GM19467 (cell line): ENCODE results near the gene SLC6A18.
"Not testable (repeated sequence)": the region's sequence is repeated elsewhere in the genome, so short reads cannot be mapped to it uniquely, and the experiment has no call there.

Experiments
- ATAC-seq: cut with Tn5 transposase; IDR thresholded peaks from one replicate; pipeline ENCODE4 v1.9.1; 2021; ENCODE audit warnings: mild to moderate bottlenecking, moderate library complexity; ENCODE audit not compliant: unreplicated experiment

SLC6A18 gene

DNA sequence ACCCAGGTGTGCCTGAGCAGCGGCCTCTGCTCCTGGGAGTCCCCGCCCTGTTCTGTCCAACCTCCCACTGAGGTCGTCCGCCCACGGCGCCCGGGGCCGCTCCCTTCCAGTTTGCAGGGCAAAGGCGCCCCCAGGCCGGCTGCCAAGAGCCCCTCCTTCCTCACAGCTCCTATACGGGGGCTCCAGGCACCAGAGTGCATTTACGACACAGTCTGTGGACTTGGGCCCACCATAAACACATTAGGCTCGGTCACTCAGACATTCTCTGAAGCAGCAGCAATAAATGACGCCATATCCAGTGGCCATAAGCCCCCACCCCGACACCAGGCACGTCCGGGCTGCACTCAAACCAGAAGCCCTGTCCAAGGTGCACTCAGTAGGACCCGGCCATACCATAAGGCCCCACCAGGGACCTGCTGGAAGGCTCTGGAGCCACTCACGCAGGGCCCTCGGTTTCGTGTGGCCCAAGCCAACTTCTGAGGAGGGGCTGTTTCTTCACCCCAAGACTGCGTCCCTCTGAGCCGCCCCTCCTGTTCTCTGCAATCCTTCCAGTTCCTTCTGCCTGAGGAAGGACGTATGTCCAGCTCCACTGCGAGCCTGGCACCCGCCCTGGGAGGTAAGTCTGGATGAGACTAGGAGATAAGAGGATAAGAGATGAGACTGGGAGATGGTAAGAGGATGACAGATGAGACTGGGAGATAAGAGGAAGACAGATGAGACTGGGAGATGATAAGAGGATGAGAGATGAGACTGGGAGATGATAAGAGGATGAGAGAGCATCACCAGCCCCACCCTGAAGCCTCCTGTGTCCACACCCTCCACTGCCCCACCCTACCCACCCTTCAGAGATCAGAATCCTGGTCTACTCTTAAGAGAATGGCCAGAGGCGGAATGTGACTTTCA lies 26.7 kb downstream of the SLC6A18 start:
- no peak for ATAC-seq

DNA sequence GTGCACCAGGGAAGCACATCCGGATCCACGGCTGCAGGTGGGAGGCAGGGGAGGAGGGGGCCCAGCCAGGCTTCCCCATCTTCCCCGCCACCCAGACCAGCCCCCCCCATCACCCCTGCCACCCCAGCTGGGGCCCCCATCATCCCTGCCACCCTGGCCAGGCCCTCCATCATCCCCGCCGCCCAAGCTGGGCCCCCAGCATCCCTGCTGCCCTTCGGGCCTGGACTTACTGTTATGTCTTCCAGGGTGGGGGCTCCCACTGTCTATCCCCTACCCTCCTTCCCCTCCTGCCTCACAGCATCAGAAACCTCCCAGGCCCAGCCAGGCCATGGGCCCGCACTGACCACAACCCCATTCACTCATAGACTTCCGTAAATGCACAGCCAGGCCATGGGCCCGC lies 27.5 kb downstream of the SLC6A18 start:
- no peak for ATAC-seq

DNA sequence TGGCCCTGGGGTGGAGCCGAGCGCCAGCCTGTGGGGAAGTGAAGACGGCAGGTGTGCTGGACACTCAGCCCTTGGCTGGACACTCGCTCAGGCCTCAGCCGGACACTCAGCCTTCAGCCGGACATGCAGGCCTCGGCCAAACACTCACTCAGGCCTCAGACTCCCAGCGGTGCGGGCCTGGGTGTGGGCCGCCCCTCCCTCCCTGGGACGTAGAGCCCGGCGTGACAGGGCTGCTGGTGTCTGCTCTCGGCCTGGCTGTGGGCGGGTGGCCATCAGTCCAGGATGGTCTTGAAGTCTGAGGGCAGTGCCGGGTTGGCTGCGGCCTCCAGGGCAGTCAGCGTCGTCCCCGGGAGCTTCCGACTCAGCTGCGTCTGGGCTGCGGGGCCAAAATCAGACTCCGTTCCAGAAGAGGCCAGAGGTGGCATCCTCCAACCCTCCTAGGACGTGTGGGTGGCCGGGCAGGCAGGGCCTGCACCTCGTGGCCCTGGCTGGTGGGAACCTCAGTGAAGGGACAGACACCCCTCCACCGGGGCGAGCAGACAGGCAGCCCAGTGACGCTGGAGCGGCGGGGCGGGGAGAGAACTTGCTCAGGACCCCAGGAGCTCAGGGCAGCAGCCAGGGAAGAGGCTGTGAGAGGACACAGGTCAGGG lies 28.4 kb downstream of the SLC6A18 start:
- no peak for ATAC-seq

DNA sequence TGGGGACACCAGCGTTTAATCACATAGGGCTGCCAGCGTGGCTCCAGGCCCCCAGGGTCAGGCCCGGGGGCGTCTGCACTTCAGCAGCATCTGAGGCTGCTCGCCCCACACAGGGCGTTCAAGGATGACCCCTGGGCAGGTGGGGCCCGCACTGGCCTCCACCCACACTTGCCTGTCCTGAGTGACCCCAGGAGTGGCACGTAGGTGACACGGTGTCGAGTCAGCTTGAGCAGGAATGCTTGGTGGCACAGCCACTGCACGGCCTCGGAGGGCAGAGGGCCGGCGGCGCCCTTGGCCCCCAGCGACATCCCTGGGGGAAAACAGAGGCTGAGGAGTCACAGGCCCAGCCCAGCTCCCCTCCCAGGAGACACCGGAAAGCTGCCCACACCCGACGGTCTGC lies 29.0 kb downstream of the SLC6A18 start:
- ATAC-seq: no peak

DNA sequence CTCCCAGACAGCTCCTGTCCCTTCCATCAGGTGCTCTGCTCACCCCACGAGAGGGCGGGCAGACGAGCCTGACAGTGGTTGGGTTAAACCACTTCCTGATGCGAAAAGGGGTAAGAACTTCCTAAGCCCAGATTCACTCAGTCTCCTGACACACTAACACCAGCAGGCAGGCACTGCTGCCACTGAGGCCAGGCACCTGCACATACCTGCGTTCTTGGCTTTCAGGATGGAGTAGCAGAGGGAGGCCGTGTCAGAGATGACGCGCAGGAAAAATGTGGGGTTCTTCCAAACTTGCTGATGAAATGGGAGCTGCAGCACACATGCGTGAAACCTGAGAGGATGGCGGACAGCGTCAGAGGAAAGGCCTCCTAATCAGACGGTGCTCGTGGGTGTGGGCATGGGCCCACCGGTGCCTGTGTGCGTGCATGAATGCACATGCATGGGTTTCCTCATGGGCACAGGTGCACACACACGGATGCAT lies 29.9 kb downstream of the SLC6A18 start:
- no peak for ATAC-seq

DNA sequence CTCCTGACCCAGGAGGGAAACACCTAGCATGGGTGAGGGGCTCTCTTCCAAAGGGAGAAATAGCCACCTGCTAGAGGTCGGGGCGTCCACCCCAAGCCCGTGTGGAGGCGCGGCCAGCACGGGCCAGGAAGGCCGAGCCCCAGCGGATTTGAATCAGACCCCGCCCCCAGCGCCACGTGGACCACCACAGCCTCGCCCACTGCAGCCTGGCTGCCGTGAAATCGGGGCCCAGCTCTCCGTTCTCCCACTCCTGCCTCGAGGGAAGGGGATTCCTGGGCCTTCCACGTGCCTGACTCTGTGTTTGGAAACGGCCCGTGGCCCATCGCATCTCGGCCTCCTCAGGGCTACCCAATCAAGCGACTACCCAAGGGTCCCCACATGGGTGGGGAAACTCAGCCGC lies 31.6 kb downstream of the SLC6A18 start:
- ATAC-seq: no peak

DNA sequence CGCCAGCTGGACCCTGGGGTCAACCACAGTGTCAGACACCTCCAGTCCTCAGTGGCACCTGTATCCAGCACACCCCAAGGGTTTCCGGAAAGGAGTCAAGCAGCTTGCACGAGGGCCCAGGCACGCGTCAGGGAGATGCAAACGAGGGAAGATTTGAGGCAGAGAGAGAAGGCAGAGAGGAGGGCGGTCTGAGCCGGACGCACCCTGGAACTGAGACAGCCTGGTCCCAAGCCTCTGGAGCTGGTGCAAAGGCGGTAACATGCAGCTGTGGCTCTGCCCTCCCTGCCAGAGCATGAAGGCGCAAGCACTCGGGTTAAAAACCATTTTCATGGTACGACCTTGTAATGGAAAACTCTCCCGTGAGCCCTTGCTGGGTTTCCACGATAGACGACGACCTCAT lies 32.2 kb downstream of the SLC6A18 start:
- ATAC-seq: no peak

DNA sequence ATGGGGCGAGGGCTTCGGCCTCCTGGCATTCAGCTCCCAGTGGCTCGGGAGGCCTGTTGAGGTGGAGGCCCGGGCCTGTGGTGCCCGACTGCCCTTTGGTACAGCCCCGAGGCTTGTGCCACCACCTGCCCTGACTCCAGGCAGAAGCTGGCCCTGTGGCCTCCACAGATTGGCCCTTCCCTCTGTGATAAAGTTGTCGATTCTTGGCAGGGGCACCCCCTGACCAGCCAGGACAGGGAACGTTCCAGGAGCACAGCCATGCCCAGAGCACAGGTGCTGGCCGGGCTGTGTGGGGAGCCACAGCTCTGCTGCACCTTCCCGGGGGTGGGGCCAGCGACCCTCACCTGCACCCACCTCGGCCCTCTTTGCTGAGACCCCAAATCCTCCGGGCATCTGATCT lies 32.7 kb downstream of the SLC6A18 start:
- no peak for ATAC-seq

DNA sequence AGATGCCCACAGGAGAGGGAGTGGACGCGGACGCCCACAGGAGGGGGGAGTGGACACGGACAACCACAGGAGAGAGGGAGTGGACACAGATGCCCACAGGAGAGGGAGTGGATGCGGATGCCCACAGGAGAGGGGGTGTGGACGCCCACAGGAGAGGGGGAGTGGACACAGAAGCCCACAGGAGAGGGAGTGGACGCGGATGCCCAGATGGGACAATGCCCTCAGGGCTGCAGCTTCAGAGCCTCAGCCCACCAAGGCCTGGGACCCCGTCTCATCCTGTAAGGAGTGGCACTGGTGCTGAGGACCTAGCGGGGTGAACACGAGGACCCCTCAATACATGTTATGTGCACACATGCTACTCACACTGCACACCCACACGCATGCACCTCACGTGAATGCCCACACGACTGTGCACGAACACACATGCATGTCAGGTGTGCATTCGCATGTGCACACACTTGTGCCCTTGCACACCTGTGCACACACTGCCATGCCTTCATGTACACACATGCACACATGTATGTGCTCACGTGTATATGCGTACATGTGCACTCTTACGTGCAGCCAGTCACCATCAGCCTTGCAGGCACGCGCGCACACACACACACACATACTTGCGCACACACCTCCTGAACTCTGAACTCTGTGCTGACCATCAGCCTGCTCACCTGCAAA lies 34.8 kb downstream of the SLC6A18 start:
- no peak for ATAC-seq

DNA sequence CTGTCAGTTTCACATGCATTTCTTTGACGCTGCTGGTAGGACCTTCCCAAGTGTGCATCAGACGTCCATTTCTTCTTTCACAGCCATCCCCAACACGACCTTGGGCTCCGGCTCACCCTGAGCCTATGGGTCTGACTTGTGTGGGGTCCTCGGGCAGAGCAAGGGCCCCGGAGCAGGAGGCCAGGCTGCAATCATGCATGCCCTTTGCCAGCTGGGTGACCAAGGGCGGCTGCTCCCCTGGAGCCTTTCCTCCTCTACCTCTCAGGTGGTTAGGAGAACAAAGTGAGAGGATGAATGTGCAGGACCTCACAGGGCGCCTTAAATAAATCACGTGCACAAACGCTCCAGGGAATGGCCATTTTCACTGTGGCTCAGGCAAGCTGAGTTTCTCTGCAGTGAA lies 36.5 kb downstream of the SLC6A18 start:
- no peak for ATAC-seq

DNA sequence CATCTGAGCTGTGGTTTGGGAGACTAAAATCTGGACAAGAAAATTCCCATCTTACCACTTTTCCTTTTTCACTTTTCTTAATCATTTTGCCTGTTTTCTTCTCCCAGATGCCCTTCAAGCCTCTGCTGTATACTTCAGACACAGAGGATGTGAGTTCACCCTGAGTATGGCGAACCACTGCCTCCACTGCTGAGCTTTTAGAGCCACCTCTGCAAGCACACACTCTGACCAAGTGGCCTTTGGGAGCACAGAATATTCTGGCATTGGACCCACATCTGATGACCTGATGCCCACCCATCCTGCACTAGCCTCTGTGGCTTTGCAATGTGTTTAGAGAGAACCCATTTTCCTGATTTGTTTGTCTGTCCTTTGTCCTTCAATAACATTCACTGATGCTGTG lies 37.2 kb downstream of the SLC6A18 start:
- ATAC-seq: no peak

DNA sequence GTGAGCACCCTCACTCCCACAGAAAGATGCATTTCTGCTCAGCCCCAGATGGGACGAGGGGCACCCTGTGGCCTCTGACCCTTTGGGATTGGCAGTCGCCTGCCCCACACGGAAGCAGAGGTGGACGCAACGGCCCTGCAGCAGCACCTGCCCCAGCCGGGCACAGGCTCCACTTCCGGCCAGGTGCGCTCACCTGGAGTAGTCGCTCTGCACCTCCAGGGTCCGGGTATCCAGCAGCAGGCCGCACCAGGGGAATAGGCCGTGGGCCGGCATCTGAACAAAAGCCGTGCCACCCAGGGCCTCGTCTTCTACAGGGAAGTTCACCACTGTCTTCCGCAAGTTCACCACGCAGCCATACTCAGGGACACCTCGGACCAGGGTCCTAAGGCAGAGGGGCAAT lies 39.0 kb downstream of the SLC6A18 start:
- no peak for ATAC-seq

DNA sequence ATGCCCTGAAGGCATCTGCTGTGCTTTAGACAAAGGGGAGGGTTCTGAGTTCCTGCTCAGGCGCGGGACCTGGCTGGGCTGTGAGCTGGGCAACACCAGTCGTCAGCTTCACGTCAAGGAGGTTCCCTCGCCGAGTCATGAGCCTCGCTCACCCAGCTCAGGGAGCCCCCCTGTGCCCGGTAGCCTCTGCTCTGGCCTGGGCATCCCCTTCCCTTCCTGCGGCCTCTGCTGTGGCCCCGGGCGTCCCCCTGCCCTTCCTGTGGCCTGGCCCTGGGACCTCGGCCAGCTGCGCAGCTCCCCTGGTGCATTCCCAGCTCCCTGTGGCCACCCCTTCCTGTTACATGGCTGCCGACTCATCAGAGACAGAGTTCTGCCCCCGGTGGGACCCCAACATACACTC lies 39.8 kb downstream of the SLC6A18 start:
- no peak for ATAC-seq

DNA sequence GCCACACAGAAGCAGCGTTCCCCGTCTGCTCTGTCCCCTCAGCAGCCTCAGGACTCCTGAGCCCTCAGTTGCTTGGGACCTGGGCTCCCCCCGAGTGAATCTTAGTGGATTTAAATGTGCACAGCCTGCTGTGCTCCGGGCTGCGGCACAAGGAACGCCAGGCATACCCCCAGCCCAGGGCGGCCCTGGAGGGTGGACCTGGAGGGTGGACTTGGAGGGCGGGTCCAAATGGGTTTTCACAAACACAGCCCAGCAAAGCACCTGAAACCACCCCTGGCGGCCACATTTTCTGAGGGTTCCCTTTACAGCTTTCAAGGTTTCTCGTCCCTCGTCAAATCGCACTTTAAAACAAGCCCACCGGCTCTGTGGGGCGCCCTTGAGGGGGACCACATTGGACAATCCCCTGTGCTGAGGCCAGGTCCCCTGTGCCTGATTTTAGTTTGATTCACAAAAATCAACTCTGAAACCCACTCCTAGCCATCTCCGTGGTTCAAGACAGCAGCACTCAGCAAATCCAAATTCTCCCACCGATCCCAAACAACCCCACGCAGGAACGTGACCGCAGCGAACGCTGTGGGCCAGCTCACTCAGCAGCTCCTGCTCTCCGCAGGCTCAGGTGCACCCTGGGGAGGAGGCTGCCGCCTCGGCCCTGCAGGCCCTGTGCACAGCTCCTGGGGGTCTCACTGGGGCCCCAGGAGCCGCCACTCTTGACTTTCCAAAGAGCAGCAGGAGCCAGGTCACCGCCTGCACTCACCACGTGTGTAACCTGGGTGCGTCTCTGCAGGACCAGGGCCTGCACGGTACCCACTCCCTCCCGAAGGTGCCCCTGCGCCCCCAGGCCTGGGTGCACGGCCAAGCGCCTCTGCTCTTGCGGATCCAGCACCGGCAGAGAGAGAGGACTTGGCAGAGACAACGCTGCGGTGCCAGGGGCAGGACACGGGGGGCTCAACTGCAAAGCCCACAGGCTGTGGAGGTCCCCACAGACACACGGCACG lies 40.6 kb downstream of the SLC6A18 start:
- no peak for ATAC-seq

DNA sequence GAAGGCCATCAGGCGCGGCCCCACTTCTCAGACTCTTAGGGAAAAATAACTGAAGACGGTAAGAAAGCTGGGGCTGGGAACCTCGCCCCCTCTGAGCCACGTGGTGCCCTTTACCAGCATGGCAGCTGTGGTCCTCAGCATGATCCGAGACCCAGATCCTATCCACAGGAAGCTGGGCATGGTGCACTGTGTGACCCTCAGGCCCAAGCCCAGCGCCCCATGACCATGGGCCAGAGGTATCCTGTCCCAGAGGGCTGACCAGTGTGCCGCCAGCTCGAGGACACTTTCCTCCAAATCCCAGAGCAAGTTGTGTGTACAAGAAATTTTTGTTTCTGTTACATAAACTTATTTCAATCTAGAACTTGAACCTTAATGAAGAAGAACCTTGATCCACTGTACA lies 41.6 kb downstream of the SLC6A18 start:
- ATAC-seq: no peak

DNA sequence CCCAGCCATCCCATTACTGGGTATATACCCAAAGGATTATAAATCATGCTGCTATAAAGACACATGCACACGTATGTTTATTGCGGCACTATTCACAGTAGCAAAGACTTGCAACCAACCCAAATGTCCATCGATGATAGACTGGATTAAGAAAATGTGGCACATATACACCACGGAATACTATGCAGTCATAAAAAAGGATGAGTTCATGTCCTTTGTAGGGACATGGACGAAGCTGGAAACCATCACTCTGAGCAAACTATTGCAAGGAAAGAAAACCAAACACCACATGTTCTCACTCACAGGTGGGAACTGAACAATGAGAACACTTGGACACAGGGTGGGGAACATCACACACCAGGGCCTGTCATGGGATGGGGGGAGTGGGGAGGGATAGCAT lies 42.3 kb downstream of the SLC6A18 start:
- not testable (repeated sequence) for ATAC-seq

DNA sequence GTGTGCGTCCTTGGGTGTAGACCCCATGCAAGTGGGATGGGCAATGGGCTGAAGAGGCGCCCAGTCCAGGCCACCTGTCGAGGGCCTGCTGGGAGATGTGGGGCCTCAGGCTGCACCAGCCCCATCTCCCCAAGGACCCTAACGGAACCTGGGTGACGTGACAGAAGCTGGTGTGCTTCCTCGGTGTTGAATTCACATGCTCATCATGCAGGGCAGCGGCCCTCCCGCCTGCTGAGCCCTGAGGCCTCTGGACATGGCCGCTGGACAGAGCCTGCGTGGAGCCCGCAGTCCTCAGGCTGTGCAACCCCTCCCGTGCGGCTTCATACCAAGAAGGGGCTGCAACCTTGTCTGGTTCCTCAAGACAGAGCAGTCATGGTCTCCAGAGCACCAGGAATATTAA lies 42.9 kb downstream of the SLC6A18 start:
- ATAC-seq: no peak

DNA sequence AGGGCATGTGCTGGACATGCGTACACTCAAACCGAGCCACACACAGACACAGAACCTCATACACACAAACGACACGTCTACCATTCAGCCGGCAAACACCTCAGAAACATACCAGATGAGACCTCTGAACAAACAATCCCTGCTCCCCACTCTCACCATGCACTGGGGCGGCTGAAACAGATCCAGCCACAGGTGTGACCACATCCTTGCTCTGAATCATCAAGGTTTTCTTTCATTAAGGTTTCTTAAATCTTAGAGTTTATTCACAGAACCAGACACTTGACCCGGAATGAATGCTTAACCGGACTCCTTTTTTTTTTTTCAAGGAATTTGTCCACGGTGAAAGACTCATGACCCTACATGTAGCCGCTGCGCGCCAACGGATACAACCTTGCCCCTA lies 43.5 kb downstream of the SLC6A18 start:
- no peak for ATAC-seq

DNA sequence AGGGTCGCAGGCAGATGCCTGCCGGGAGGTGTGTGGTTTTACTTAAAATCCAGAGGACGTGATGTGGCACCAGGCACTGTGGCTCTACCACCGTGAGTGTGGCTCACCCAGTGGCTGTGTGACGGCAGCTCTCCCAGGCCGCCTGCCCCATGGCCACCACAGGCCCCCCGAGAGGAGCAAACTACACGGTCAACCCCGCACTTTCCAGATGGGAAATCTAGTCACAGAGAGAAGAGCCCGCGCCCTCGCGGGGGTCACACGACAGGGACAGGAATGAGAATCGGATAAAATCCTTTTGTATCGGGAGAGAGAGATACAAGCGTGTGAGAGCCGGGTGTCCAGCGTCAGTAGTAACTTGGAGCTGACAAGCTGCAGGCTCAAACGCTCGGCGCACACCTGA lies 45.2 kb downstream of the SLC6A18 start:
- no peak for ATAC-seq
